Measurements from ENCODE around the gene CSNK1A1.

DNA sequence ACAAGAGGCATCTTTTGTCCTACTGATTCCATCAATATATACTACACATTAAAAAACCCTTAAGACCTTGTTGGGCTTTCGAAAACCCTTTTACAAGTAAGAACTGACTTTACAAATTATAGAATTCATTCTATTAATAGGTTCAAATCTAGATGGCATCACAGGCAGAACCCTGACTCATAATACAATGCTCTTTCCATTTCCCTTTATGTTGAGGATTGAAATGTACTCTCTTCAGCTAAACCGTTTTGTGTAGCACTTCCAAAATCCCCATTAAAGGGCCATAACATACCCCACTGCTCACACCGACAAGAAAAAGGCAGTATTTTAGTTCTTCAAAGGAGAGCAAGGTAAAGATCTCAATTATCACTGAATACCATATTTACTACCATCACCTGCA is 11.2 kb downstream of the CSNK1A1 start:
- TF ChIP-seq FOSL1 (IDR thresholded peaks at IDR 0.05; ENCODE audit: low read depth) (no peak), POLR2AphosphoS5 (IDR thresholded peaks at IDR 0.05; ENCODE audit: low read depth, low read length) (no peak)
